ENCODE measurements around the gene VPS33B. TPM values are rescaled to one million over a fixed set of nuclear protein-coding genes. Genes with fewer than 3 reads are reported as not detected.

VPS33B gene
- total RNA-seq (2014; rRNA removed; shearing (Covaris generic)): 7.5 and 8.6 TPM in 2 replicates

DNA sequence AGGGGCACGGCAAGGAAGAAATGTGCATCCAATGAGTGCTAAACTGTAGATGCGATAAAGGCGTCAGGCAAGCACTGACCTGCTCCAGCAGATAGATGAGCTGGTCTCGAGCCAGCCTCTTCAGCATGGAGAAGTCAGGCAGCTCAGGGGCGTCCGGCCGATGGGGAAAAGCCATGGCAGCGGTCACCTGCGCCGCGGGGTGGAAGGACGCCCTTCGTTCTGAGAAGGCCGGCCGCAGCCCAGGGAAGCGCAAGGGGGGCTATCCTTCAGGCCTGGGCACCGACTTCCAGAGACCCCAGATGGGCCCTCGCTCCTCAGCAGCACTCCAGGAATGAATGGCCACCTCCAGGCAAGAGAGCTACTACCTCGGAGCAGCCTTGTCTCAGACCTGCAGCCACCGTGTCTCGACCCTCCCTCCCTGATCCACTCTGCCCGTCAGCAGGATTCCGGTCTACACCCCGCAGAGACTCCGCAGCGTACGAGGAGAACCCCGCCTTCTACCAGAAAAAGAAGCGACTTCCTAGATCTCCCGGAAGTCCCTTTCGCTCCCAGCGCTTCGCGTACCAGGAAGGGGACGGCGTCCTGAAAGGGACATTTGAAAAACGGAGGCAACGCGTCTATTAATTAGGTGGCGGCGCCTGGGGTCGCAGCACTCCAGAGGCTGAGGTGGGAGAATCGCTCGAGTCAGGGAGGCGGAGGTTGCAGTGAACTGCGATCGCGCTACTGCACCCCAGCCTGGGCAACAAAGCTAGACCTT lies at the start of gene VPS33B:
VPS33B (minus strand) TSS at position 520 of the 757 bp plus-strand sequence; CDS start at position 175, 345 bp downstream.
- H3K4me3 ChIP-seq: peak within 1 kb of the TSS; percentile 78
- H3K36me3 ChIP-seq: no peaks in the 10 kb centered on the region
- H3K4me1 ChIP-seq: peaks cover 2% of the 10 kb centered on the region; the same call in 1 of the 2 replicates
- no peaks in the 10 kb centered on the region for H3K9me3 ChIP-seq (replicated peaks)
- H3K27ac ChIP-seq: peak within 1 kb of the TSS; percentile 17; the same call in 1 of the 2 replicates
- H3K27me3 ChIP-seq: no peaks in the 10 kb centered on the region
- DNase-seq: peak; percentile 89 to 91

DNA sequence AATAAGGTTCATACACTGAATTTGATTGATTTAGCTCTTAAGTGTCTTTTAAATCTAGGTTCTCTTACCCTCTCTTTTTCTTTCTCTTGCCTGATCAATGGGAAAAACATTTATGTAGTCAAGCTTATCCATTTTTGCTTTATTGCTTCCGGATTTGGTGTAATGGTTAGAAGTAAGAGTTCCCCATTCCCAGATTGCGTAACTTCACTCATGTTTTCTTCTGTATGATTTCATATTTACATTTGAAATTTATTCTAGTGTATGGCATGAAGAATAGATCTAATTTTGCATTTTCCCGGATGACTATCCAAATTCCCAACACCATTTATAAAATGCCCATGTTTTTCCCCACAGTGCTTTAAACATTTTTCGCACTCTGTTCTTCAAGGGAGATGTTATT lies 49.8 kb upstream of the VPS33B start:
- Histone ChIP-seq H3K4me1 (peaks cover 14% of the 10 kb centered on the region), H3K4me3 (no peak overlapping the region), H3K27ac (no peak overlapping the region), H3K9me3 (replicated peaks) (no peaks in the 10 kb centered on the region), H3K36me3 (no peaks in the 10 kb centered on the region), H3K27me3 (peaks cover 3% of the 10 kb centered on the region; the same call in 1 of the 2 replicates)
- no peak for DNase-seq

DNA sequence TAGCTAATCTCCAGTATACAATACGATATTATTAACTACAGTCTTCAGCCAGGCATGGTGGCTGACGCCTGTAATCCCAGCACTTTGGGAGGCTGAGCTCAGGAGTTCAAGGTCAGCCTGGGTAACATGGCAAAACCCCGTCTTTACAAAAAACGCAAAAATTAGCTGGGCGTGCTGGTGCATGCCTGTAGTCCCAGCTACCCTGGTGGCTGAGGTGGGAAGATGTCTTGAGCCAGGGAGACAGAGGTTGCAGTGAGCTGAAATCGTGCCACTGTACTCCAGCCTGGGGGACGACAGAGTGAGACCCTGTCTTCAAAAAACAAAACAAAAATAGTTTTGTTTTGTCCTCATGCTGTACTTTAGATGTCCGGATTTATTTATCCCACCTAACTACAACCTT lies 48.5 kb upstream of the VPS33B start:
- Histone ChIP-seq H3K4me1 (peaks cover 9% of the 10 kb centered on the region), H3K4me3 (no peak overlapping the region), H3K27ac (no peak overlapping the region), H3K27me3 (peaks cover 5% of the 10 kb centered on the region), H3K9me3 (replicated peaks) (no peaks in the 10 kb centered on the region), H3K36me3 (no peaks in the 10 kb centered on the region)
- DNase-seq: no peak

DNA sequence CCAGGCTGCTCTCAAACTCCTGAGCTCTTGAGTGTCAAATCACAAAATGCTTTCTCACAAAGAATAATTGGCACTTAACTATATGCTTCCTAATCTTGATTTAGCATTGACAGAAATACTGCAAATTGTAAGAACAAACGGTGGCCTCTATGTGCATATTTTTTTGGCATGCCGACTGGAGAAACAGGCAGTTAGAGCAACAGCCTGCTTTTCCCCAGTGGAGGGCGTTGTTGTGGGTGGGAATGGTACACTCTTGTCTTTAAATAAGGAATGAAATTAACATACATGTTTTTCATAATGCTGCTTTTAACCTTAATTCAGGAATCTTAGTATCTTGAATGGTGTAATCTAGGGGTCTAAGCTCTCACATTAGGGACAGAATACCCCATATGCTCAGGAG lies 46.6 kb upstream of the VPS33B start:
- Histone ChIP-seq H3K36me3 (no peaks in the 10 kb centered on the region), H3K27ac (no peak overlapping the region), H3K9me3 (replicated peaks) (0 out of 2 replicates have a peak, but pooled peaks cover 2% of the 10 kb centered on the region), H3K4me3 (no peak overlapping the region), H3K27me3 (peaks cover 5% of the 10 kb centered on the region), H3K4me1 (no peaks in the 10 kb centered on the region)
- no peak for DNase-seq

DNA sequence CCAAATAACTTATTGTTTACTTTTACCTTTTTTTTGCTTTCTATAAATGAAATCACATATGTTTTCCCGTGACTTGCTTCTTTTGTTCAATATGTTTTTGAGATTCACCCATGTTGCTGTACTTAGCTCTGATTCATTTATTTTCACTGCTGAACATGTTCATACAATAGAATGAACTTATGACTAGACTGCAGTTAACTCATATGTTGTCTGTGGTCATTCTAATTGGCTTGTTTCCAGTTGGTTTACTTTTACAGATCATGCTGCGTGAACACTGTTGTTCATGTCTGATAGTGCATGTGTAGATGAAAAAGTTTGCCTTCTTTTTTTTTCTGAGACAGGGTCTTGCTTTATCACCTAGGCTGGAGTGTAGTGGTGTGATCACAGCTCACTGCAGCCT lies 46.0 kb upstream of the VPS33B start:
- peaks cover 2% of the 10 kb centered on the region; the same call in 1 of the 2 replicates for H3K9me3 ChIP-seq (replicated peaks)
- peaks cover 5% of the 10 kb centered on the region for H3K27me3 ChIP-seq
- DNase-seq: no peak
- no peaks in the 10 kb centered on the region for H3K36me3 ChIP-seq
- H3K4me3 ChIP-seq: no peak overlapping the region
- no peak overlapping the region for H3K27ac ChIP-seq
- H3K4me1 ChIP-seq: no peaks in the 10 kb centered on the region

DNA sequence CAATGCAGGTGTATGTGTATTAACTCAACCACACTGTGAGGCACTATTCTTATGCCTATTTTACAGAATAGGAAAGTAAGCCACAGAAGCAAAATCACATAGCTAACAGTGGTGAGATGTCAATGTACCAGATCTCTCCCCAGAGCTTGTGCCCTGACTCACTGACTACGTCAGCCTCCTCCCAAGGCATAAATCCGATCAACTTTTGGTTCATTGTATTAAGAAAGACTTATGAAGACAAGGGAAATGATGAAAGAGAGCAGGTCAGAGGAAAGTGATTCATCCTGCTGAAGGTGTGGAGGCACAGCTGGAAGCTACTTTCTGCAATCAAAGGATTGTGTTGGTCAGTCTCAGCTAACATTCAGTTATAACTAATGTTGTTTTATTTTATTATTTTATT lies 44.6 kb upstream of the VPS33B start:
- no peak for DNase-seq
- Histone ChIP-seq H3K4me1 (no peaks in the 10 kb centered on the region), H3K9me3 (replicated peaks) (peaks cover 2% of the 10 kb centered on the region; the same call in 1 of the 2 replicates), H3K36me3 (no peaks in the 10 kb centered on the region), H3K4me3 (no peak overlapping the region), H3K27ac (no peak overlapping the region), H3K27me3 (peaks cover 2% of the 10 kb centered on the region; the same call in 1 of the 2 replicates)

DNA sequence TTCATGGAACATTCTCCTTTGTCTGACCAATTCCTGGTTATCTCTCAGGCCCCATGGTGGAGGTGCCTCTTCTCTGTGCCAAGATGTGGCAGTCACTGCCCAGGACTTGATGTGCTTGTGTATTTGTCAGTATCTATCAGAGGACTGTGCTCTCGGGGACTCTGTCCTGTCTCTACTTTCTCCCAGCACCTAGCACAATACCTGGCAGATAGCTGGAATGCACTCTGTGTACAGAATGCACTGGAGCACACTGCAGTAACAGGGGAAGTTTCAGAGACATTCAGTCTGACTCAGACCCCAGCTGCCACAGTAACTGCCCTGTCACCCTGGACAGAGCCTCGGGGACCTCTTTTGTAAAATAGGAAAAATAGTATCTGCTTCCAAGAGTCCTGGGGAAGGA lies 43.1 kb upstream of the VPS33B start:
- H3K36me3 ChIP-seq: no peaks in the 10 kb centered on the region
- H3K4me1 ChIP-seq: no peaks in the 10 kb centered on the region
- H3K27ac ChIP-seq: no peak overlapping the region
- H3K4me3 ChIP-seq: no peak overlapping the region
- no peak for DNase-seq
- H3K27me3 ChIP-seq: peaks cover 2% of the 10 kb centered on the region; the same call in 1 of the 2 replicates
- peaks cover 2% of the 10 kb centered on the region; the same call in 1 of the 2 replicates for H3K9me3 ChIP-seq (replicated peaks)

DNA sequence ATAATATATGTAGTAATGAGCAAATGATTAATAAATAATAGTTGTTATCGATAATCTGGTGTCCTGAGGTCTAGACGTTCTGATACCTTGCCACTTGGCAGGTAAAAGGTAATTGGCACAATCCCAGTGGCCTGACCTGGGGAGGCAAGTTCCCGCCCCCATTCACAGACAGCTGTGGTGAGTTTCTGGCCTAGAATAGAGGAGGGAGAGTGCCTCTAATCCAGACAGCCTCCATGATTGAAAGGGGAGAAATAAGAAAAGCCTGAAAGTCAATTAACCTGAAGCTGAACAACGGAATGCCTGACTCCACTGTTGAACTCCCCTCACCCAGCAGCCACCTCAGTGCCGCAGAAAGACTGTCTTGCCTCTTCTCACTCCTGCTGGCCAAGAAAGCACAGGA lies 39.6 kb upstream of the VPS33B start:
- H3K4me3 ChIP-seq: no peak overlapping the region
- no peak overlapping the region for H3K27ac ChIP-seq
- peaks cover 2% of the 10 kb centered on the region; the same call in 1 of the 2 replicates for H3K9me3 ChIP-seq (replicated peaks)
- peaks cover 2% of the 10 kb centered on the region; the same call in 1 of the 2 replicates for H3K27me3 ChIP-seq
- no peak for DNase-seq
- H3K36me3 ChIP-seq: no peaks in the 10 kb centered on the region
- no peaks in the 10 kb centered on the region for H3K4me1 ChIP-seq

DNA sequence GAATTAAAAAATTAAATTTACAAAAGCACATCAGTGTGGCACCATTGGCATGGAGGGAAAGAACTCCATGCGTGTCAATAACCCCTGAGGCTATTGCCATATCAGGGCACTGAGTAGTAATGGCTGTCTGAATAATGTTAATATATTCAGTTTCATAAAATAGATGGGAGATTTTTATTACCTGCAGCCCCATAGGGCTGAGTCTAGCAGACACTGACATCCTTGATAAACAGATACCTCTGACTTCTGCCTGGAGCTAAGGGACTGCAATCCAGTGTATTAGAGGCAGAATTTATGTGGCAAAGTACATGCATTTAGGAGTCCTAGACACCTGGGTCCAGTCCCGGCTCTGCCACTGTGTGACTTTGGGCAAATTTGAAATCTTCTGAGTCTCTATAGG lies 38.8 kb upstream of the VPS33B start:
- H3K36me3 ChIP-seq: no peaks in the 10 kb centered on the region
- no peak overlapping the region for H3K4me3 ChIP-seq
- DNase-seq: no peak
- H3K9me3 ChIP-seq (replicated peaks): peaks cover 2% of the 10 kb centered on the region; the same call in 1 of the 2 replicates
- H3K27ac ChIP-seq: no peak overlapping the region
- H3K27me3 ChIP-seq: no peaks in the 10 kb centered on the region
- H3K4me1 ChIP-seq: no peaks in the 10 kb centered on the region

DNA sequence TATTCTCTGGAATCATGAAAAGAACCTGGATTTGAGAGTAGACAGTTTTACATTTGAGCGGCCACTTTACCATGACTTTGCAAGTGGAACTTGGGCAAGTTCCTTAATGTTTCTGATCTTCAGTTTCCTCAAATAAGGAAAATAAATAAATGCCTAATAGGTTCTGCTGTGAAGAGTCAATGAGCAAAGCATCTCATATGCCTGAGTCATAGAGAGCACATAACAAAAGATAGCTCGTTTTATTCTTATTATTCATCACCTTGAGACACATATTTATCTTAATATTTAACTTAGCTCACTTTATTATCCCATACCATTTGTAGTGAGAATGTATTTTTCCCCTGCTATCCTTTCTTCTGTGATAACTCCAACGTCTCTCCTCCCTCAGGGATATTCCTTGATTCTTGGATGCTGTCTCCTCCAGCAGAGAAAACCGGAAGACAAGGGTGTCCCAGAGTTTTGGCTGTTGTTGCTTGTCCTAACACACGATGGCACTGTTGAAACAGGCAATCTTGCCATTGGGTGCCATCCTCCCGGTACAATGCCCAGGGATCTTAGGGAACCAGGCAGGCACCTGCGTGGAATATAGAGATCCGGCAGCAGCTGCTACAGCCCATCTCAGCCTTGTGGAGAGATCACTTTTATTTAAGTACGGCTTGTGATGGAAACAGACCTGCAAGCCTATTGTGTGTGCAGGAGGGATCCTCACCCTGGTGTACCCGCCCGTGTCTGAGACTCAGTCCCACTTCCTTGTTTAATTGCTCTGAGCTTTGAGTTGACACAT lies 33.3 kb upstream of the VPS33B start:
- DNase-seq: peak; percentile 69 to 86
- Histone ChIP-seq H3K4me3 (no peak overlapping the region), H3K9me3 (replicated peaks) (no peaks in the 10 kb centered on the region), H3K27ac (no peak overlapping the region), H3K27me3 (no peaks in the 10 kb centered on the region; the same call in 1 of the 2 replicates), H3K36me3 (no peaks in the 10 kb centered on the region), H3K4me1 (no peaks in the 10 kb centered on the region)

DNA sequence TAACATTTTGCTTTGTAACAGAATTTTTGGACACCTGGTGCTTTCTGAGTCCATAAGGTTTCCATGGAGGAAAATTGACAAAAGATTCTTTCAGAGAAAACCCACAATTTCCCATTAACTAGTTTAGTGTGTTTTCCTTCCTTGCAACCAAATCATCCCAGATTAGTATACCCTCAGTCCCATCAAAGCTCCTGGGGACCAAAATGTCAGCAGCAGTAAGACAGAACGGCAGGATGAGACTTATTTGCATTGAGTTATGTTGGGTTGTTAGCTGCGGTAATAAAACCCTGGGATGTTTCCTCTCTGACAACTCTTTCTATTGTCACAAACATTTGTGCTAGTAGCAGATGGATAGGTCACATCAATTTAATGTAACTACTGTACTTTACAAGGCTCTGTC lies 32.4 kb upstream of the VPS33B start:
- Histone ChIP-seq H3K27ac (no peak overlapping the region), H3K4me3 (no peak overlapping the region), H3K9me3 (replicated peaks) (no peaks in the 10 kb centered on the region), H3K27me3 (no peaks in the 10 kb centered on the region; the same call in 1 of the 2 replicates), H3K36me3 (no peaks in the 10 kb centered on the region), H3K4me1 (no peaks in the 10 kb centered on the region)
- DNase-seq: no peak

DNA sequence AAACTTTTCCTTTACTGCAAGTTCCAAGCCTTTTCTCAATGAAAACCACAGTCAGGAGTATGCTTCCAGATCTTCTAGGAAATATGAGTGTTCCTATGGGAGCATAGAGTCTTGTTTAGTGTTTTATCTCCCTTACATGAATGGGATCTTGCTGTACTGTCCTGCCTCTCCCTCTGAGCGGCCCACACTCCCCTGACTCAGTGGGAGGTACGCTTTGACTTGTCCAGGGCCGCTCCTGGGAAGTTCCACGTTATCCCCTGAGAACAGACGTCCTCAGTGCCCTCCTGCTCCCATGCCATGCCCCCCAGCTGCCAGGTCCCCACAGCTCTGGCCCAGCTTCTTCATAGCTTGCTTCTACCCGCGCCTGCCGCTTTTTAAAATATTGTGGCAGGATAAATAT lies 28.9 kb upstream of the VPS33B start:
- no peak overlapping the region for H3K4me3 ChIP-seq

DNA sequence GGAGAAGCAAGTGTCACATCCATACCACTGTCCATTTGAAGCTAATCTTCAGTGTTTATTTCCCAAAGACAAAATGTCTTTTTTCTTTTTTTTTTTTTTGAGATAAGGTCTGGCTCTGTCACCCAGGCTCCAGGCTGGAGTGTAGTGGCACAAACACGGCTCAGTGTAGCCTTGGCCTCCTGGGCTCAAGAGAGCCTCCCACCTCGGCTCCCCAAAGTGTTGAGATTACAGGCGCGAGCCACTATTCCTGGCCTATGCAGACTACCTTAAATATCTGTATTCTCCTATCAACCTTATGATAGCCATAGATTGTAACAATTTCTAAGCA lies 27.7 kb upstream of the VPS33B start:
- no peak overlapping the region for H3K4me3 ChIP-seq
- H3K27me3 ChIP-seq: no peaks in the 10 kb centered on the region; the same call in 1 of the 2 replicates
- H3K4me1 ChIP-seq: peaks cover 7% of the 10 kb centered on the region
- DNase-seq: no peak
- no peaks in the 10 kb centered on the region for H3K36me3 ChIP-seq
- H3K9me3 ChIP-seq (replicated peaks): peaks cover 9% of the 10 kb centered on the region
- no peak overlapping the region for H3K27ac ChIP-seq

More for the DNA sequence above, 28.9 kb upstream of the VPS33B start:
- Histone ChIP-seq H3K9me3 (replicated peaks) (peaks cover 4% of the 10 kb centered on the region), H3K36me3 (no peaks in the 10 kb centered on the region), H3K27ac (no peak overlapping the region), H3K4me1 (peaks cover 7% of the 10 kb centered on the region), H3K27me3 (no peaks in the 10 kb centered on the region; the same call in 1 of the 2 replicates)
- no peak for DNase-seq

DNA sequence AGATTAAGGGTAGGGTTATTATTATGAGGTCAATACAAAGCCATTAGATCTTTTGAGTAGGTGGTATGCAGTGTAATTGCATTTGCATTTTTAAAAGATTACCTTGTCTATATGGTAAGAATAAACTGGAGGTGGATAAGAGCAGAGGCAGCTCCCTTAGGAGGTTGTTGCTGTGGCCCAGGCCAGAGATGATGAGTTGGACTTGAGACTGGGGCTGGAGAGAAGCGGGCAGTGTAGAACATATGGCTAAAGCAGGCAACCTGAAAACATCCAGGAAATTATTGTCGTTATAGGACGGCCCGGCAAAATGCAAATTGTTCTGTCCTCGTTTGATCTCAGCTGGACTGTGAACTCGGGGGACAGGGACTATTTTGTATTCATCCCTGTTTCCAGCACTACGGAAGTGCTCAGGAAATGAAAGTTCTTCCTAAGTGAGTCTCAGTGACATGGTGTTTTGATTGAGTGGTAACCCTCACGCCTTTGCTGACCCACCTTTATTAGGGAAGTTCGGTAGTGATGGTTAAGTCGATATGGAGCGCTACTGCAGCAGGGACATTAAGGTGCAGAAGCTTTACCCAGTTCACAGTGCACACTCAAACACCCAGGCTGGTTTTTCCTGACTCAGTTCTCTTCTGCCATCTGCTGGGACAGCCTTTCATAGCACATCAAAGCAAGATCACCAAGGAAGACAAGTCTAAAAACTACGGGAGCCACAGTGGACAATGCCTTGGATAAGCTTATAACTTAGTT lies 27.2 kb upstream of the VPS33B start:
- DNase-seq: peak; percentile 44 to 75
- Histone ChIP-seq H3K27ac (no peak overlapping the region), H3K36me3 (no peaks in the 10 kb centered on the region)

More for the DNA sequence above, 27.2 kb upstream of the VPS33B start:
- H3K9me3 ChIP-seq (replicated peaks): peaks cover 9% of the 10 kb centered on the region
- peaks cover 7% of the 10 kb centered on the region for H3K4me1 ChIP-seq
- H3K27me3 ChIP-seq: no peaks in the 10 kb centered on the region; the same call in 1 of the 2 replicates
- H3K4me3 ChIP-seq: no peak overlapping the region

Measured in SJCRH30 (cell line).